Esophagus (tissue), 2 donors: Measurements from ENCODE around the gene KRT6A. TPM values are rescaled to one million over a fixed set of nuclear protein-coding genes. Genes with fewer than 3 reads are reported as not detected.

Experiments used
- H3K27ac ChIP-seq, 2 donors: one replicate each; pipeline ENCODE4 v1.5.1; 2013; ENCODE audit warnings: low read depth in 2 of 2, mild to moderate bottlenecking in 2 of 2, inconsistent platforms in 1 of 2, low read length in 1 of 2, moderate library complexity in 1 of 2
- H3K27me3 ChIP-seq, 2 donors: one replicate each; pipeline ENCODE4 v1.6.1; 2013; ENCODE audit warnings: low read length in 2 of 2, control low read depth in 1 of 2, mild to moderate bottlenecking in 1 of 2; ENCODE audit not compliant: insufficient read depth in 2 of 2, control insufficient read depth in 1 of 2
- H3K36me3 ChIP-seq, 2 donors: one replicate each; pipeline ENCODE4 v1.6.1; 2013; ENCODE audit warnings: low read length in 1 of 2; ENCODE audit not compliant: control insufficient read depth in 2 of 2, insufficient read depth in 2 of 2
- H3K4me1 ChIP-seq, 2 donors: one replicate each; pipeline ENCODE4 v1.6.1; 2013; ENCODE audit warnings: low read length in 1 of 2; ENCODE audit not compliant: control insufficient read depth in 2 of 2, insufficient read depth in 2 of 2
- H3K4me3 ChIP-seq, 2 donors: one replicate each; pipeline ENCODE4 v1.5.1; 2013; ENCODE audit warnings: low read length in 2 of 2, mild to moderate bottlenecking in 2 of 2, low read depth in 1 of 2, moderate library complexity in 1 of 2
- H3K9me3 ChIP-seq, 2 donors: one replicate each; pipeline ENCODE4 v1.6.1; 2013; ENCODE audit warnings: mild to moderate bottlenecking in 2 of 2, low read depth in 1 of 2, low read length in 1 of 2, moderate library complexity in 1 of 2; ENCODE audit not compliant: control insufficient read depth in 2 of 2, insufficient read depth in 1 of 2
- WGBS, 2 donors: extraction: QIAGEN DNeasy Blood & Tissue Kit; methylation state at CpG; one replicate each; pipeline ENCODE4 v1.1.7; 2013; 5-methylcytosine and 5-hydroxymethylcytosine counted together
- polyA plus RNA-seq, 2 donors: library from polyadenylated mRNA; stranded (reverse); fragments of 200-250 nt; gene quantifications; one replicate each; pipeline ENCODE4 v1.2.3, GENCODE V29; 2013
- donor health status: healthy with polysubstance abuse.
- donor health status: Bipolar disorder and iron deficiency.

Gene KRT6A
- polyA plus RNA-seq, 2 donors: 945 to 7,628 TPM

GRCh38 chr12:52519826-52520662 lies 27.0 kb upstream of the KRT6A start, which contains the start of gene KRT5:
KRT5 (minus strand) TSS chr12:52520394; CDS start chr12:52520296, 98 bp downstream.
- Histone ChIP-seq H3K27me3 (no peaks in the 10 kb centered on the region), H3K4me1 (peaks cover 3 to 16% of the 10 kb centered on the region in 2 donors), H3K4me3 (peak within 1 kb of the TSS; percentile 57 to 63), H3K36me3 (peaks cover 0 to 15% of the 10 kb centered on the region in 2 donors), H3K9me3 (no peaks in the 10 kb centered on the region), H3K27ac (peak within 1 kb of the TSS; percentile 84 to 88)
- 59 to 69% methylated on average over 29 of the region's 29 CpGs for WGBS, 2 donors

DNA sequence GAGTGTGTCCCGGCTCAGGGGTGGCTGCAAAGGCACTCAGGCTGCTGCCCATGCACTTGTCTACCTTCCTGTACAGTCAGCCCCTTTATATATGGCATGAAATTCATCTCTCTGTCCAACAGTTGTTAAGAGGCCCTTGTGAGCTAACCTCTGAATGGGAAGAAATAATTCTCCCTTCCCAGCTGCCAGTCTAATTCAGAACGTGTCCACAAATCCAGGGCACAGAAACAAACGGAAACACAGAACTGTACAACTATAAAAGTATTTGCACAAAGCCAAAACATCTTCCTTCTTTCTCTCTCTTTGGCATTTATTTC lies 26.3 kb upstream of the KRT6A start:
- WGBS, 2 donors: 54 to 60% methylated on average over 3 of the region's 3 CpGs
- H3K27ac ChIP-seq: peak overlapping the region; percentile 76 to 84
- H3K36me3 ChIP-seq: peaks cover 0 to 15% of the 10 kb centered on the region in 2 donors
- H3K27me3 ChIP-seq: no peaks in the 10 kb centered on the region
- peaks cover 3 to 14% of the 10 kb centered on the region in 2 donors for H3K4me1 ChIP-seq
- peak overlapping the region; percentile 57 to 63 for H3K4me3 ChIP-seq
- H3K9me3 ChIP-seq: no peaks in the 10 kb centered on the region

DNA sequence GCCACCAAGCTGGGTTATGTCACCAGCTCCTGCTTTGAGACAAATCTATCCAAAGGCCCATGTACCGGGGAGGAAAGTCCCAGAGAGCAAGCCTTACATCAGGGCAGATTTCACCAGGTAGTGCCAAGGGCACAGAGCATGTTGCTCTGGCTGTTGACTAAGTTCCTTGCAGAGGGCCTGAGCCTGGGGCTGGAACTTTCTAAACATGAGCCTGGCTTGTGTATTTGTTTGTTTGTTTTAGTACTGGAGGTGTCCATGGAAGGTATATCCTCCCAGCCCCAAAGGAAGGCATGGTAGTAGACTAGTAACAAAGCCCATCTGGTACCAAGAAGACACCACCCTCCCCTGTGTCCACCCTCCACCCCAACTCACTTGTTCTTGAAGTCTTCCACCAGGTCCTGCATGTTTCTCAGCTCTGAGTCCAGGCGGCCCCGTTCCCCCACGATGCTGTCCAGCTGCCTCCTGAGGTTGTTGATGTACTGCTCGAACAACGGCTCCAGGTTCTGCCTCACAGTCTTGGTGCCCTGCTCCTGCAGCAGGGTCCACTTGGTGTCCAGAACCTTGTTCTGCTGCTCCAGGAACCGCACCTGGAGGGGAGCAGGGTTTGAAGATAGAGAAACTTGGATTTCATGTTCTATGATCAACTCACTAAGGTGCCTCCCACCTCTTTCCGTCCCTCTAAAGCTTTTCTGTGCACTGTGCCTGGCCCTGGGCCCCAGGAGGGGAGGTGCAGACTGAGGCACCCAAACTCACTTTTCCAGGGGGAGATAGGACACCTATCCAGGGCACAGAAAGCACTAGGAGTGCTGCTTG lies 25.7 kb upstream of the KRT6A start:
- peaks cover 3 to 9% of the 10 kb centered on the region in 2 donors for H3K4me1 ChIP-seq
- H3K36me3 ChIP-seq: peaks cover 0 to 15% of the 10 kb centered on the region in 2 donors
- WGBS, 2 donors: 50 to 72% methylated on average over 8 of the region's 8 CpGs
- H3K4me3 ChIP-seq: peak overlapping the region; percentile 57 to 63
- H3K27me3 ChIP-seq: no peaks in the 10 kb centered on the region
- H3K27ac ChIP-seq: peak overlapping the region; percentile 76 to 84
- H3K9me3 ChIP-seq: no peaks in the 10 kb centered on the region

GRCh38 chr12:52517888-52518287 lies 24.8 kb upstream of the KRT6A start:
- H3K4me3 ChIP-seq: peak overlapping the region; percentile 50 to 57
- WGBS, 2 donors: 56 to 67% methylated on average over 5 of the region's 5 CpGs
- H3K27ac ChIP-seq: peak overlapping the region; percentile 35 to 76
- peaks cover 3 to 8% of the 10 kb centered on the region in 2 donors for H3K4me1 ChIP-seq
- H3K27me3 ChIP-seq: no peaks in the 10 kb centered on the region
- peaks cover 0 to 15% of the 10 kb centered on the region in 2 donors for H3K36me3 ChIP-seq
- no peaks in the 10 kb centered on the region for H3K9me3 ChIP-seq

DNA sequence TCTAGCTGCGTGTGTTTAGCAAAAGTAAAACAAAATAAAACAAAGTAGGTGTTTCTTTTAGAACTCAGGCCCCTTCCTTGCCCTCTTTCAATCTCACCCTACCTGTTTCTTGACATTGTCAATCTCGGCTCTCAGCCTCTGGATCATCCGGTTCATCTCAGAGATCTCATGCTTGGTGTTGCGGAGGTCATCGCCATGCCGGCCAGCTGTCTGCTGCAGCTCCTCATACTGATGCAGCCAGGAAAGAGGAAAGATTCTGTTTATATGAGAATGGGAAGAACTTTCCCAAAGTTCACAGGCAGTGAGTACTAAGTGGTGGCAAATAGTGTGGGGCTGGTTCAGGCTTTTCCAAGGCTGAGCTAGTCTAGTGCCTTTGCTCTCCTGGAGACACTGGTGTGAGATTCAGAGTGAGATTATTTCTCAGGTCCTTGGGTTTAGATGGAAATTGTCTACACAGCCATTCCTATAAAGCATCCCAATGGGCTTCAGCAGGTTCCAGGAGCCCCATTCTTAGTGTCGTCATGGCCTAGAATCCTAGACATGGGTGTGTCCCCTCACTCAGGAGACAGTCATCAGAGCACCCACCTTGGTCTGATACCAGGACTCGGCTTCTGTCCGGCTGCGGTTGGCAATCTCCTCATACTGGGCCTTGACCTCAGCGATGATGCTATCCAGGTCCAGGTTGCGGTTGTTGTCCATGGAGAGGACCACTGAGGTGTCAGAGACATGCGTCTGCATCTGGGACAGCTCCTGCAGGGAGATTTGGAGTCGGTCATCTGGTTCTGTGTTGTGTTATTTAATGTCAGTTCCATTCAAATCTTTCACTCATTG lies 24.2 kb upstream of the KRT6A start:
- 54 to 83% methylated on average over 14 of the region's 14 CpGs for WGBS, 2 donors
- H3K27ac ChIP-seq: peak overlapping the region; percentile 59 to 85
- no peaks in the 10 kb centered on the region for H3K27me3 ChIP-seq
- H3K36me3 ChIP-seq: peaks cover 0 to 15% of the 10 kb centered on the region in 2 donors
- H3K4me1 ChIP-seq: peaks cover 3 to 7% of the 10 kb centered on the region in 2 donors
- H3K4me3 ChIP-seq: peak overlapping the region; percentile 46 to 57
- H3K9me3 ChIP-seq: no peaks in the 10 kb centered on the region

DNA sequence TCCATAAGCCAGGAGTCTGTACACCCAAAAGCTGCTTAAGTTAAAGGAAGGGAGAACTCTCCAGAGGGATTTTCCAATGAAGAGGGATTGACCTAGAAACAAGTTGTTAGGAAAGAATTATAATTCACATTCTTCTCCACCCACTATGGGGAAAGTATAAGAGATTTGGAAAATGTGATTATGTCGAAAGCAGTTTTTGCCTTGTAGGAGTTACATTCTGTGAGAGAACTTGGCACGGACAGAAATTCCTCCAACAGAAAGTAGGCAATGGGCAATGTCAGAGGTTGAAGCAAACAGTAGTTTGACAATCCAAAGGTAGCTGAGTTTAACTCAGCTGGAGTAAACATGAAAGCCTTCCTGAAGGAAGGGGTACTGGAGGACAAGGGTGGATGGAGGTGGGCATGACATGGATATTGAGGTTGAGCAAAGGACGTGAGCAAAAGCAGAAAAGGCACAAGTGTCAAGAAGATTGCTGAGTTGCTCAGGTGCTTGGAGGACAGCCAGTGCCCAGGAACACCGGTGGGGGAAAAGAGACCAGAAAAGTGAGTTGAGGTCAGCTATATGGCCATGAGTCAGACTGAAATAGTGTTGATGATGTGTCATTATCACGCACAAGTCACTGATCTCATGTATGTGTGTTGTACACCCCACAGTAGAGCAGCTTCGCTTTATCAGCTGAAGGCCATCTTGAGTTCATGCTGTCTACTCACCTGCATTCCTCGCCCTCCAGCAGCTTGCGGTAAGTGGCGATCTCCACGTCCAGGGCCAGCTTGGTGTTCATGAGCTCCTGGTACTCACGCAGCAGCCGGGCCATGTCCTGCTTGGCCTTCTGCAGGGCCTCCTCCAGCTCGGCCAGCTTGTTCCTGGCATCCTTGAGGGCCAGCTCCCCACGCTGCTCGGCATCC lies 23.1 kb upstream of the KRT6A start:
- Histone ChIP-seq H3K9me3 (no peaks in the 10 kb centered on the region), H3K4me3 (peak overlapping the region; percentile 46 to 57), H3K27ac (peak overlapping the region; percentile 59 to 85), H3K27me3 (no peaks in the 10 kb centered on the region), H3K36me3 (peaks cover 0 to 15% of the 10 kb centered on the region in 2 donors), H3K4me1 (peaks cover 0 to 7% of the 10 kb centered on the region in 2 donors)
- WGBS, 2 donors: 52 to 70% methylated on average over 15 of the region's 15 CpGs

GRCh38 chr12:52515319-52515646 lies 22.2 kb upstream of the KRT6A start:
- Histone ChIP-seq H3K4me1 (peaks cover 0 to 7% of the 10 kb centered on the region in 2 donors), H3K9me3 (no peaks in the 10 kb centered on the region), H3K27ac (peak overlapping the region; percentile 37 to 54), H3K4me3 (no peak overlapping the region), H3K27me3 (no peaks in the 10 kb centered on the region), H3K36me3 (peaks cover 0 to 15% of the 10 kb centered on the region in 2 donors)
- WGBS, 2 donors: 51 to 73% methylated on average over 1 of the region's 1 CpG

- H3K27ac ChIP-seq: peak overlapping the region; percentile 37 to 54
- 56 to 59% methylated on average over 14 of the region's 14 CpGs for WGBS, 2 donors
- H3K9me3 ChIP-seq: no peaks in the 10 kb centered on the region
- H3K4me3 ChIP-seq: no peak overlapping the region
- H3K4me1 ChIP-seq: peaks cover 0 to 7% of the 10 kb centered on the region in 2 donors
- no peaks in the 10 kb centered on the region for H3K27me3 ChIP-seq
- H3K36me3 ChIP-seq: peaks cover 0 to 15% of the 10 kb centered on the region in 2 donors
Measured at GRCh38 chr12:52514471-52515318, 21.6 kb upstream of the KRT6A start.
